ENCODE data around the gene ERVK3-1. TPM values are rescaled to one million over a fixed set of nuclear protein-coding genes. Genes with fewer than 3 reads are reported as not detected.

Gene ERVK3-1
- total and polyA plus RNA-seq, 2 experiments from 2014 or later = 33.7 to 41.3 TPM

GRCh38 chr19:58364146-58364545 is 59.0 kb downstream of the ERVK3-1 start:
- H3K9me3 ChIP-seq (ENCODE audit: low read depth) = no peaks in the 10 kb centered on the region
- H2AFZ ChIP-seq = no peak overlapping the region
- no peaks in the 10 kb centered on the region for H3K36me3 ChIP-seq (ENCODE audit: low read depth)
- H3K4me3 ChIP-seq = no peak overlapping the region
- H3K4me2 ChIP-seq (ENCODE audit: unreplicated experiment) = no peak overlapping the region
- H3K9ac ChIP-seq = no peak overlapping the region
- DNase-seq = no peak
- H3K79me2 ChIP-seq (ENCODE audit: insufficient read depth) = no peaks in the 10 kb centered on the region
- no peaks in the 10 kb centered on the region for H3K27me3 ChIP-seq (replicated peaks; ENCODE audit: insufficient read depth)
- WGBS, 2 experiments (ENCODE audit: low coverage in 1 of 2, low lambda C conversion rate in 2 of 2, missing lambda C conversion rate in 2 of 2) = 57% methylated on average over 5 of the region's 5 CpGs
- in situ Hi-C loops (cut with MboI) = no loop called here
- no peaks in the 10 kb centered on the region for H3K9me2 ChIP-seq (ENCODE audit: insufficient read depth)
- H3K27ac ChIP-seq = no peak overlapping the region
- TF ChIP-seq EZH2 (IDR thresholded peaks at IDR 0.05; ENCODE audit: insufficient read depth, poor library complexity, severe bottlenecking) (no peak), EZH2phosphoT487 (IDR thresholded peaks at IDR 0.05; ENCODE audit: insufficient read depth, low read depth) (no peak)
- peaks cover 4% of the 10 kb centered on the region; the same call in 1 of the 2 replicates for H3K4me1 ChIP-seq (ENCODE audit: insufficient read depth)
- H4K20me1 ChIP-seq (ENCODE audit: insufficient read depth) = no peaks in the 10 kb centered on the region
- peaks cover 11% of the 10 kb centered on the region; the same call in 1 of the 2 replicates for H3F3A ChIP-seq (ENCODE audit: insufficient read depth)

Small RNAs within 50 kb of the gene (microRNA-seq; reads per million reads assigned to microRNA genes)
- gene MIR6806 (ENCODE audit: borderline number of aligned reads) = not detected

Small RNAs within 50 kb of the gene (small RNA-seq; reads per million reads assigned to genes)
- gene MIR6806 (ENCODE audit: low read depth, low replicate concordance) = not detected
- gene RNA5SP473 (ENCODE audit: low read depth, low replicate concordance) = not detected

Other genes with a start within 250 kb of the ERVK3-1 start
- gene ZNF135, start 246.1 kb upstream of the ERVK3-1 start, total RNA-seq (2014; rRNA removed; shearing (Covaris generic)) = 5.1 and 6.4 TPM in 2 replicates
- gene ZNF135, start 246.1 kb upstream of the ERVK3-1 start, polyA plus RNA-seq (2016; fragmentation: Nextera tagmentation; extraction: Ambion mirVana) = 4.6 and 4.9 TPM in 2 replicates
- 47.8 and 52.6 TPM in 2 replicates for gene ZSCAN18, start 207.1 kb upstream of the ERVK3-1 start, total RNA-seq (2014; rRNA removed; shearing (Covaris generic))
- gene ZSCAN18, start 207.1 kb upstream of the ERVK3-1 start, polyA plus RNA-seq (2016; fragmentation: Nextera tagmentation; extraction: Ambion mirVana) = 19.0 and 21.8 TPM in 2 replicates
- 10.7 and 15.1 TPM in 2 replicates for gene ZNF329, start 154.6 kb upstream of the ERVK3-1 start, total RNA-seq (2014; rRNA removed; shearing (Covaris generic))
- 1.7 and 2.6 TPM in 2 replicates for gene ZNF329, start 154.6 kb upstream of the ERVK3-1 start, polyA plus RNA-seq (2016; fragmentation: Nextera tagmentation; extraction: Ambion mirVana)
- gene ZNF274, start 122.3 kb upstream of the ERVK3-1 start, total RNA-seq (2014; rRNA removed; shearing (Covaris generic)) = 18.2 and 20.8 TPM in 2 replicates
- gene ZNF274, start 122.3 kb upstream of the ERVK3-1 start, polyA plus RNA-seq (2016; fragmentation: Nextera tagmentation; extraction: Ambion mirVana) = 16.5 and 18.0 TPM in 2 replicates
- gene ZNF544, start 76.5 kb upstream of the ERVK3-1 start, total RNA-seq (2014; rRNA removed; shearing (Covaris generic)) = 32.0 and 37.8 TPM in 2 replicates
- gene ZNF544, start 76.5 kb upstream of the ERVK3-1 start, polyA plus RNA-seq (2016; fragmentation: Nextera tagmentation; extraction: Ambion mirVana) = 10.9 and 15.9 TPM in 2 replicates
- gene ZNF8, start 26.4 kb upstream of the ERVK3-1 start, total RNA-seq (2014; rRNA removed; shearing (Covaris generic)) = 4.0 and 5.7 TPM in 2 replicates
- gene ZNF8, start 26.4 kb upstream of the ERVK3-1 start, polyA plus RNA-seq (2016; fragmentation: Nextera tagmentation; extraction: Ambion mirVana) = 1.1 and 1.2 TPM in 2 replicates
- 1.8 and 3.4 TPM in 2 replicates for gene ZSCAN22, start 21.6 kb downstream of the ERVK3-1 start, total RNA-seq (2014; rRNA removed; shearing (Covaris generic))
- gene ZSCAN22, start 21.6 kb downstream of the ERVK3-1 start, polyA plus RNA-seq (2016; fragmentation: Nextera tagmentation; extraction: Ambion mirVana) = 1.5 and 2.1 TPM in 2 replicates
- 22.0 and 63.7 TPM in 2 replicates for gene A1BG, start 48.1 kb downstream of the ERVK3-1 start, total RNA-seq (2014; rRNA removed; shearing (Covaris generic))
- 31.3 and 34.3 TPM in 2 replicates for gene A1BG, start 48.1 kb downstream of the ERVK3-1 start, polyA plus RNA-seq (2016; fragmentation: Nextera tagmentation; extraction: Ambion mirVana)
- gene ZNF497, start 57.4 kb downstream of the ERVK3-1 start, total RNA-seq (2014; rRNA removed; shearing (Covaris generic)) = 0.38 and 0.97 TPM in 2 replicates
- 0.65 and 0.72 TPM in 2 replicates for gene ZNF497, start 57.4 kb downstream of the ERVK3-1 start, polyA plus RNA-seq (2016; fragmentation: Nextera tagmentation; extraction: Ambion mirVana)
- gene ZNF837, start 75.7 kb downstream of the ERVK3-1 start, total RNA-seq (2014; rRNA removed; shearing (Covaris generic)) = 2.5 and 5.3 TPM in 2 replicates
- 1.4 and 2.2 TPM in 2 replicates for gene ZNF837, start 75.7 kb downstream of the ERVK3-1 start, polyA plus RNA-seq (2016; fragmentation: Nextera tagmentation; extraction: Ambion mirVana)
- 1,366 and 1,425 TPM in 2 replicates for gene RPS5, start 81.9 kb downstream of the ERVK3-1 start, total RNA-seq (2014; rRNA removed; shearing (Covaris generic))
- gene RPS5, start 81.9 kb downstream of the ERVK3-1 start, polyA plus RNA-seq (2016; fragmentation: Nextera tagmentation; extraction: Ambion mirVana) = 561 and 565 TPM in 2 replicates
- gene RNF225, start 90.3 kb downstream of the ERVK3-1 start, total RNA-seq (2014; rRNA removed; shearing (Covaris generic)) = not detected in 2 replicates
- gene RNF225, start 90.3 kb downstream of the ERVK3-1 start, polyA plus RNA-seq (2016; fragmentation: Nextera tagmentation; extraction: Ambion mirVana) = not detected in 2 replicates
- 8.5 and 14.6 TPM in 2 replicates for gene ZNF584, start 103.3 kb downstream of the ERVK3-1 start, total RNA-seq (2014; rRNA removed; shearing (Covaris generic))
- gene ZNF584, start 103.3 kb downstream of the ERVK3-1 start, polyA plus RNA-seq (2016; fragmentation: Nextera tagmentation; extraction: Ambion mirVana) = 12.7 and 14.0 TPM in 2 replicates
- 6.1 and 6.7 TPM in 2 replicates for gene ZNF132, start 134.8 kb downstream of the ERVK3-1 start, total RNA-seq (2014; rRNA removed; shearing (Covaris generic))
- gene ZNF132, start 134.8 kb downstream of the ERVK3-1 start, polyA plus RNA-seq (2016; fragmentation: Nextera tagmentation; extraction: Ambion mirVana) = 4.5 and 5.8 TPM in 2 replicates
- 10.5 TPM in 2 replicates for gene ZNF324B, start 146.2 kb downstream of the ERVK3-1 start, total RNA-seq (2014; rRNA removed; shearing (Covaris generic))
- gene ZNF324B, start 146.2 kb downstream of the ERVK3-1 start, polyA plus RNA-seq (2016; fragmentation: Nextera tagmentation; extraction: Ambion mirVana) = 2.1 and 3.0 TPM in 2 replicates
- gene ZNF324, start 161.7 kb downstream of the ERVK3-1 start, total RNA-seq (2014; rRNA removed; shearing (Covaris generic)) = 16.3 and 19.1 TPM in 2 replicates
- gene ZNF324, start 161.7 kb downstream of the ERVK3-1 start, polyA plus RNA-seq (2016; fragmentation: Nextera tagmentation; extraction: Ambion mirVana) = 5.5 and 6.3 TPM in 2 replicates
- 17.8 and 18.0 TPM in 2 replicates for gene ZNF446, start 171.0 kb downstream of the ERVK3-1 start, total RNA-seq (2014; rRNA removed; shearing (Covaris generic))
- gene ZNF446, start 171.0 kb downstream of the ERVK3-1 start, polyA plus RNA-seq (2016; fragmentation: Nextera tagmentation; extraction: Ambion mirVana) = 5.8 and 6.4 TPM in 2 replicates
- gene SLC27A5, start 206.6 kb downstream of the ERVK3-1 start, total RNA-seq (2014; rRNA removed; shearing (Covaris generic)) = 0.63 and 3.6 TPM in 2 replicates
- gene SLC27A5, start 206.6 kb downstream of the ERVK3-1 start, polyA plus RNA-seq (2016; fragmentation: Nextera tagmentation; extraction: Ambion mirVana) = 5.1 and 6.3 TPM in 2 replicates
- 5.9 and 9.0 TPM in 2 replicates for gene ZBTB45, start 214.4 kb downstream of the ERVK3-1 start, total RNA-seq (2014; rRNA removed; shearing (Covaris generic))
- gene ZBTB45, start 214.4 kb downstream of the ERVK3-1 start, polyA plus RNA-seq (2016; fragmentation: Nextera tagmentation; extraction: Ambion mirVana) = 16.0 and 17.9 TPM in 2 replicates
- gene TRIM28, start 238.7 kb downstream of the ERVK3-1 start, total RNA-seq (2014; rRNA removed; shearing (Covaris generic)) = 263 and 319 TPM in 2 replicates
- gene TRIM28, start 238.7 kb downstream of the ERVK3-1 start, polyA plus RNA-seq (2016; fragmentation: Nextera tagmentation; extraction: Ambion mirVana) = 61.5 and 62.0 TPM in 2 replicates
- 88.6 and 89.2 TPM in 2 replicates for gene CHMP2A, start 249.7 kb downstream of the ERVK3-1 start, total RNA-seq (2014; rRNA removed; shearing (Covaris generic))
- gene CHMP2A, start 249.7 kb downstream of the ERVK3-1 start, polyA plus RNA-seq (2016; fragmentation: Nextera tagmentation; extraction: Ambion mirVana) = 186 and 193 TPM in 2 replicates